ENCODE data around the gene DLG2. TPM values are rescaled to one million over a fixed set of nuclear protein-coding genes. Genes with fewer than 3 reads are reported as not detected.
"Not testable (repeated sequence)": the region's sequence is repeated elsewhere in the genome, so short reads cannot be mapped to it uniquely, and the experiment has no call there.

Gene DLG2
- total RNA-seq, 4 donors from 2014 or later: 37.9 to 71.5 (median 44.9) TPM

DNA sequence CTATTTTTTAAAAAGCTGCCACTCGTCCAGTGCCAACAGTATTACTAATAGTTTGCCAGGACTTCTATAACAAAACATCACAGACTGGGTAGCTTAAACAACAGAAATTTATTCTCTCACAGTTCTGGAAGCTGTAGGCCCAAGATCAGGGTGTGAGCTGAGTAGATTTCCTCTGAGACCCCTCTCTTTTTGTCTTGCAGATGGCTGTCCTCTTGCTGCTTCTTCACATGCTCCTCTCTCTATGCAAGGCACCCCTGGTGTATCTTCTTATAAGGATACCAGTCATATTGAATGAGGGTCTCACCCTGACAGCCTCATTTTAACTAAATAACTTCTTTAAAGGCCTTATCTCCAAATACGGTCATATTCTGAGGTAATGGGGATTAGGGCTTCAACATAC, 390.9 kb downstream of the DLG2 start:
- Histone ChIP-seq H3K36me3 (no peaks in the 10 kb centered on the region), H3K27me3 (no peaks in the 10 kb centered on the region), H3K4me3 (no peak overlapping the region), H3K4me1 (no peaks in the 10 kb centered on the region), H3K27ac (no peak overlapping the region), H3K9me3 (peaks cover 9% of the 10 kb centered on the region)
- no peak for DNase-seq (ENCODE audit: low spot score in 2 of 2)
- 81% methylated on average over 2 of the region's 2 CpGs for WGBS
- no peak for TF ChIP-seq POLR2A (IDR thresholded peaks at IDR 0.05)
- TF ChIP-seq CTCF (IDR thresholded peaks at IDR 0.05): no peak
- no peak for TF ChIP-seq EP300 (IDR thresholded peaks at IDR 0.05)
- TF ChIP-seq POLR2AphosphoS5 (IDR thresholded peaks at IDR 0.05): no peak

GRCh38 chr11:85232559-85232958, 394.6 kb downstream of the DLG2 start:
- 54% methylated on average over 2 of the region's 2 CpGs for WGBS
- no peak overlapping the region for H3K27ac ChIP-seq
- H3K36me3 ChIP-seq: no peaks in the 10 kb centered on the region

GRCh38 chr11:85231588-85231987, 395.6 kb downstream of the DLG2 start:
- DNase-seq (ENCODE audit: low spot score in 2 of 2): no peak
- 48% methylated on average over 4 of the region's 4 CpGs for WGBS

More at GRCh38 chr11:85232559-85232958, 394.6 kb downstream of the DLG2 start:
- H3K4me3 ChIP-seq: no peak overlapping the region
- DNase-seq (ENCODE audit: low spot score in 2 of 2): no peak
- TF ChIP-seq EP300 (IDR thresholded peaks at IDR 0.05) (no peak), CTCF (IDR thresholded peaks at IDR 0.05) (no peak), POLR2A (IDR thresholded peaks at IDR 0.05) (no peak), POLR2AphosphoS5 (IDR thresholded peaks at IDR 0.05) (no peak)
- no peaks in the 10 kb centered on the region for H3K4me1 ChIP-seq
- peaks cover 7% of the 10 kb centered on the region for H3K9me3 ChIP-seq
- no peaks in the 10 kb centered on the region for H3K27me3 ChIP-seq

DNA sequence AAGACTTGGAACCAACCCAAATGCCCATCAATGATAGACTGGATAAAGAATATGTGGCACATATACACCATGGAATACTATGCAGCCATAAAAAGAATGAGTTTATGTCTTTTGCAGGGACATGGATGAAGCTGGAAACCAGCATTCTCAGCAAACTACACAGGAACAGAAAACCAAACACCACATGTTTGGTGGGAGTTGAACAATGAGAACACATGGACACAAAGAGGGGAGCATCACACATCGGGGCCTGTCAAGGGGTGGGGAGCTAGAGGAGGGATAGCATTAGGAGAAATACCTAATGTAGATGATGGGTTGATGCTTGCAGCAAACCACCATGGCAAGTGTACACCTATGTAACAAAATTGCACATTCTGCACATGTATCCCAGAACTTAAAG, 397.4 kb downstream of the DLG2 start:
- H3K4me1 ChIP-seq; H3K4me3 ChIP-seq; DNase-seq (ENCODE audit: low spot score in 2 of 2); H3K27ac ChIP-seq; H3K9me3 ChIP-seq; H3K36me3 ChIP-seq; H3K27me3 ChIP-seq: not testable (repeated sequence)
- WGBS: 95% methylated on average over 1 of the region's 1 CpG

More at GRCh38 chr11:85231588-85231987, 395.6 kb downstream of the DLG2 start:
- H3K27ac ChIP-seq: no peak overlapping the region
- no peaks in the 10 kb centered on the region for H3K4me1 ChIP-seq
- TF ChIP-seq CTCF (IDR thresholded peaks at IDR 0.05) (no peak), EP300 (IDR thresholded peaks at IDR 0.05) (no peak), POLR2AphosphoS5 (IDR thresholded peaks at IDR 0.05) (no peak), POLR2A (IDR thresholded peaks at IDR 0.05) (no peak)
- no peaks in the 10 kb centered on the region for H3K27me3 ChIP-seq
- no peak overlapping the region for H3K4me3 ChIP-seq
- H3K9me3 ChIP-seq: peaks cover 7% of the 10 kb centered on the region
- H3K36me3 ChIP-seq: no peaks in the 10 kb centered on the region

- Histone ChIP-seq H3K4me1 (no peaks in the 10 kb centered on the region), H3K27me3 (no peaks in the 10 kb centered on the region), H3K27ac (no peak overlapping the region), H3K36me3 (no peaks in the 10 kb centered on the region), H3K9me3 (no peaks in the 10 kb centered on the region), H3K4me3 (no peak overlapping the region)
- WGBS: 68% methylated on average over 2 of the region's 2 CpGs
- TF ChIP-seq POLR2A (IDR thresholded peaks at IDR 0.05): no peak
- no peak for TF ChIP-seq EP300 (IDR thresholded peaks at IDR 0.05)
- no peak for TF ChIP-seq POLR2AphosphoS5 (IDR thresholded peaks at IDR 0.05)
- no peak for TF ChIP-seq CTCF (IDR thresholded peaks at IDR 0.05)
- no peak for DNase-seq (ENCODE audit: low spot score in 2 of 2)
These were observed 430.2 kb downstream of the DLG2 start for GRCh38 chr11:85196968-85197367.

DNA sequence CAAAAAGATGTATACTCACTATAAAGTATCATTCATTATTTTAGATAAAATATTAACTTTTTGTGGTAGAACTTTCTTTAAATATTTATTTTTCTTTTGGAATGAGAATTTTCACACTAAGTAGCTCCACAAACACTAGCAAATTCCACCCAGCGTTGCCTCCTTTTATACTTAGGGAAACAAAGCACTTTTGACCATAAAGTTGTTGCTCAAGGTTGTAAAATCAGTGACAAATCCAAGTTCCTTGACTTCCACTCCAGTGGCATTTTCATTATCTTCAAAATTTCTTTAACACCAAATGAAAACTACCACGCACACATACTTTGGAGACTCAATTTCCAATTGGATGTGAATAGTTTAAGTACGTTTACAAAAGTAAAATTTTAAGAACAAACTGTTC, 431.2 kb downstream of the DLG2 start:
- 87% methylated on average over 3 of the region's 3 CpGs for WGBS
- no peak for DNase-seq (ENCODE audit: low spot score in 2 of 2)
- H3K27me3 ChIP-seq: no peaks in the 10 kb centered on the region
- no peak overlapping the region for H3K4me3 ChIP-seq
- H3K27ac ChIP-seq: no peak overlapping the region
- H3K36me3 ChIP-seq: no peaks in the 10 kb centered on the region
- H3K9me3 ChIP-seq: no peaks in the 10 kb centered on the region
- TF ChIP-seq CTCF (IDR thresholded peaks at IDR 0.05) (no peak), POLR2A (IDR thresholded peaks at IDR 0.05) (no peak), POLR2AphosphoS5 (IDR thresholded peaks at IDR 0.05) (no peak)
- no peaks in the 10 kb centered on the region for H3K4me1 ChIP-seq

Data from suprapubic skin (tissue), 4 donors.